OCI-LY3 (cell line): ENCODE results near the gene IP6K1.
A peak's percentile ranks its signal among the peaks of the same experiment; 100 is the strongest.

Experiments used
- H2AFZ ChIP-seq: fragments of 200-600, 300-600 bp; shearing (Covaris generic); 2 replicates; pipeline ENCODE4 v1.6.0; 2014; ENCODE audit warnings: antibody characterized with exemption, low read depth, low read length
- H3K27ac ChIP-seq: fragments of 200-600, 300-600 bp; sonication (generic); 2 replicates; pipeline ENCODE4 v1.5.1; 2014; ENCODE audit warnings: mild to moderate bottlenecking, low read length, moderate library complexity, mixed read lengths
- H3K27me3 ChIP-seq: fragments of 200-600, 300-600 bp; sonication (generic); 2 replicates; pipeline ENCODE4 v1.6.1; 2014; ENCODE audit warnings: low read depth, low read length, mixed read lengths
- H3K36me3 ChIP-seq: fragments of 200-600, 300-600 bp; sonication (generic); replicated peaks from 2 replicates; pipeline ENCODE3; 2014; ENCODE audit warnings: low read depth, low read length, mixed read lengths
- H3K4me1 ChIP-seq: fragments of 300-600, 200-600 bp; sonication (generic); 2 replicates; pipeline ENCODE4 v1.6.1; 2014; ENCODE audit warnings: low read length, mixed read lengths
- H3K4me2 ChIP-seq: fragments of 200-600, 300-600 bp; sonication (generic); 2 replicates; pipeline ENCODE4 v1.6.1; 2014; ENCODE audit warnings: low read length, mixed read lengths
- H3K4me3 ChIP-seq: fragments of 300-600, 200-600 bp; sonication (generic); 2 replicates; pipeline ENCODE4 v1.5.1; 2014; ENCODE audit warnings: antibody characterized with exemption, mild to moderate bottlenecking, low read length, moderate library complexity
- H3K79me2 ChIP-seq: fragments of 300-600, 200-600 bp; shearing (Covaris generic); 2 replicates; pipeline ENCODE4 v1.6.1; 2014; ENCODE audit warnings: mild to moderate bottlenecking, low read length, mixed read lengths
- H3K9ac ChIP-seq: fragments of 300-600, 200-600 bp; shearing (Covaris generic); 2 replicates; pipeline ENCODE4 v1.6.0; 2014; ENCODE audit warnings: mild to moderate bottlenecking, low read length, moderate library complexity
- H3K9me3 ChIP-seq: fragments of 200-600, 300-600 bp; shearing (Covaris generic); 2 replicates; pipeline ENCODE4 v1.6.1; 2014; ENCODE audit warnings: low read length, mixed read lengths; ENCODE audit not compliant: insufficient read depth
- H4K20me1 ChIP-seq: fragments of 200-600, 300-600 bp; sonication (generic); 2 replicates; pipeline ENCODE4 v1.6.1; 2016; ENCODE audit warnings: low read length, mixed read lengths; ENCODE audit not compliant: insufficient read depth
- CTCF ChIP-seq: fragments of 200-600, 300-600 bp; sonication (generic); IDR thresholded peaks from 2 replicates; pipeline ENCODE4 v1.5.1; 2014; ENCODE audit warnings: antibody characterized with exemption, low read length, low read depth
- EZH2phosphoT487 ChIP-seq: fragments of 200-600 bp; shearing (Covaris generic); IDR thresholded peaks from 2 replicates; pipeline ENCODE4 v1.6.1; 2018; ENCODE audit warnings: antibody characterized with exemption, mixed run types, low read depth

The IP6K1 gene

GRCh38 chr3:49703956-49704355 lies 82.4 kb downstream of the IP6K1 start:
- H4K20me1 ChIP-seq = no peaks in the 10 kb centered on the region
- no peak for TF ChIP-seq EZH2phosphoT487
- no peak for TF ChIP-seq CTCF
- no peaks in the 10 kb centered on the region for H3K79me2 ChIP-seq
- peaks cover 9% of the 10 kb centered on the region for H3K36me3 ChIP-seq
- H3K9me3 ChIP-seq = no peaks in the 10 kb centered on the region
- H3K4me1 ChIP-seq = no peaks in the 10 kb centered on the region
- no peak overlapping the region for H2AFZ ChIP-seq
- H3K27ac ChIP-seq = no peak overlapping the region
- H3K4me3 ChIP-seq = no peak overlapping the region
- H3K4me2 ChIP-seq = no peak overlapping the region
- H3K27me3 ChIP-seq = no peaks in the 10 kb centered on the region
- H3K9ac ChIP-seq = no peak overlapping the region

- Histone ChIP-seq H3K4me1 (no peaks in the 10 kb centered on the region), H3K79me2 (no peaks in the 10 kb centered on the region), H3K27me3 (no peaks in the 10 kb centered on the region), H4K20me1 (no peaks in the 10 kb centered on the region), H3K4me2 (no peak overlapping the region), H3K36me3 (peaks cover 9% of the 10 kb centered on the region), H2AFZ (no peak overlapping the region), H3K4me3 (no peak overlapping the region), H3K9me3 (no peaks in the 10 kb centered on the region), H3K27ac (no peak overlapping the region), H3K9ac (no peak overlapping the region)
- TF ChIP-seq CTCF = peak; percentile 81
- no peak for TF ChIP-seq EZH2phosphoT487
Observed at GRCh38 chr3:49703443-49703927, 82.9 kb downstream of the IP6K1 start.

- no peak overlapping the region for H3K4me2 ChIP-seq
- no peaks in the 10 kb centered on the region for H4K20me1 ChIP-seq
- no peak overlapping the region for H3K9ac ChIP-seq
- peaks cover 9% of the 10 kb centered on the region for H3K36me3 ChIP-seq
- no peak overlapping the region for H3K4me3 ChIP-seq
- no peaks in the 10 kb centered on the region for H3K9me3 ChIP-seq
- no peaks in the 10 kb centered on the region for H3K4me1 ChIP-seq
- no peaks in the 10 kb centered on the region for H3K27me3 ChIP-seq
- H3K27ac ChIP-seq = no peak overlapping the region
- no peak overlapping the region for H2AFZ ChIP-seq
- no peaks in the 10 kb centered on the region for H3K79me2 ChIP-seq
- TF ChIP-seq EZH2phosphoT487 = no peak
- TF ChIP-seq CTCF = no peak
Observed at GRCh38 chr3:49702672-49703071, 83.7 kb downstream of the IP6K1 start.

GRCh38 chr3:49701388-49702077 lies 84.8 kb downstream of the IP6K1 start:
- Histone ChIP-seq H3K9ac (no peak overlapping the region), H3K27ac (no peak overlapping the region)

More at GRCh38 chr3:49701388-49702077, 84.8 kb downstream of the IP6K1 start:
- Histone ChIP-seq H3K36me3 (peaks cover 9% of the 10 kb centered on the region), H2AFZ (no peak overlapping the region), H4K20me1 (no peaks in the 10 kb centered on the region), H3K4me1 (no peaks in the 10 kb centered on the region), H3K4me2 (no peak overlapping the region), H3K9me3 (no peaks in the 10 kb centered on the region), H3K4me3 (no peak overlapping the region), H3K27me3 (no peaks in the 10 kb centered on the region), H3K79me2 (no peaks in the 10 kb centered on the region)
- no peak for TF ChIP-seq EZH2phosphoT487
- TF ChIP-seq CTCF = peak; percentile 48
